GM18508 (cell line): ENCODE results near the gene TCEA3.

Experiments used
- ATAC-seq: cut with Tn5 transposase; IDR thresholded peaks from one replicate; pipeline ENCODE4 v1.9.1; 2021; ENCODE audit warnings: moderate number of reproducible peaks; ENCODE audit not compliant: insufficient read depth, unreplicated experiment

TCEA3 gene

DNA sequence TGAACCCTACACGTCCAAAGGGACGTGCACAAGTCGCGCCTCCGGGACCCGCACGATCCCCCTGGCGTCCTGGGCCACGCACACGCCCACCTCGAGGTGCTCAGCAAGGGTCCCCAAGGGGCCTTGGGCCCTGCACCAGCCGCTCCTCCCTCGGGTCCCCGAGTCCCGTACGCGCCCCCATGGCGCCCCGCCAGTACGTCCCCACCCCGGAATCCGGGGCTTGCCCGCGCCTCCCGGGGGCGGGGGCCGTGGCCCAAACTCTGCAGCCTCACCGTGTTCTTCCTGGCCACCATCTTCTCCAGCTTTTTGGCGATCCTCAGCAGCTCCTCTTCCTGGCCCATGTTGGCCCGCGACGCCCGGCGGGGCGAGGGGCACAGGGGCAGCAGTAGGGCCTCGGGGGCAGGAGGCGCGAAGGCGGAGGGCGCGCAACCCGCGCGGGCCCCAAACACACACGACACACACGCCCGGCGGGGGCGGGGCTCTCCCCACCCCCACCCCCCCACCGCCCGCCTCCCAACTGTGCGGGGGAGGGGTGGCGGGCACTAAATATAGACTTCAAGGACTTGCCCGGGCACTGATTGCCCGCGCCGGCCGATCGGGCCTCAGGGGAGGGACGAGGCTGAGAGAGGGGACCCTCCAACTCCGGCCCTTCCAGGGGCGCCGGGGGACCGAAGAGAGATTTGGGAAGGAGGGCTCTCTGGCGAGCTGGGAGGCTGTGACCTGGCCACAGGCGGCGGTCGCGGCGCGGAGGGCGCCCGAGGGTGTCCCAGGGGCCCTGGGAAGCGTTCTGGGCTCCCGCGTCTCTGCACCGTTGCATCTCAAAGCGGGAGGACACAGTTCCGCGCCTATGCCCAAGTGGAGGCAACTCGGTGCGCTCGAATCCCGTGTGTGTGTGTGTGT lies at the start of gene TCEA3:
Gene TCEA3, minus strand, starts transcription at position 456 of the 900 bp plus-strand sequence. Its CDS starts 115 bp downstream, at position 341.
- no peak for ATAC-seq

DNA sequence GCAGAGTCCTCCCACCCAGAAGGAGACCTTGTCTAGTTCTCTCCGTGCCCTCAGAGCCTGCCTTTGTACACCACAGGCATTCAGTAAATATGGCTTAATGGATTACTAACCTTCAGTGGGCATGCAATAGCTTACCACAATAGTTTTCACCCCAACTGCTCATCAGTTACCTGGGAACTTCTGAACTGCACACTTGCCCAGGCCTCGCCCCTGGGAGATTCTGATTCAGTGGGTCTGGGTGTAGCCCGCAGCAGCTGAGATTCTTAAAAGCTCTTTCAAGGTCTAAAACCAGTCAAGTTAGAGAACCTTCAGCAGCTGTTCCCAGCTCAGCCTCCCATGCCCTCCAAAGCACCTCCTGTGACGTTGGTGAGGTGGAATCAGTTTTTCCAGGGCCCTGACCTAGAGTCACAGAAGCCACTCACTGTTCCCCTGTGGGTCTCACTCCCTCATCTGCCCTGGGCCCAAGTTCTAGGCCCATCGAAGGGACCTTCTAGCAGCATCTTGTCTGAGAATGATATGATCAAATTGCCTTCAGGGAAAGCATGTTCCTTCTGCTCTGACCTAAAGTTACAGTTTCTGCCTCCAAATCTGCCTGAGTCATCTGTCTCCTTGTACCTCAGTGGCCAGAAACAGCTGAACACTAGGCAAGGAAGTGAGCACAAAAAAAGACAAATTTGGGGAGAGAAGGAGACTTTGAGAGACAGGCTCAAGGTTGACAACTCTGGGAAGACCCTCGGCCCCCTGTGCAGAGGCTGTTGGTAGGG lies 48.7 kb upstream of the TCEA3 start:
- ATAC-seq: no peak

DNA sequence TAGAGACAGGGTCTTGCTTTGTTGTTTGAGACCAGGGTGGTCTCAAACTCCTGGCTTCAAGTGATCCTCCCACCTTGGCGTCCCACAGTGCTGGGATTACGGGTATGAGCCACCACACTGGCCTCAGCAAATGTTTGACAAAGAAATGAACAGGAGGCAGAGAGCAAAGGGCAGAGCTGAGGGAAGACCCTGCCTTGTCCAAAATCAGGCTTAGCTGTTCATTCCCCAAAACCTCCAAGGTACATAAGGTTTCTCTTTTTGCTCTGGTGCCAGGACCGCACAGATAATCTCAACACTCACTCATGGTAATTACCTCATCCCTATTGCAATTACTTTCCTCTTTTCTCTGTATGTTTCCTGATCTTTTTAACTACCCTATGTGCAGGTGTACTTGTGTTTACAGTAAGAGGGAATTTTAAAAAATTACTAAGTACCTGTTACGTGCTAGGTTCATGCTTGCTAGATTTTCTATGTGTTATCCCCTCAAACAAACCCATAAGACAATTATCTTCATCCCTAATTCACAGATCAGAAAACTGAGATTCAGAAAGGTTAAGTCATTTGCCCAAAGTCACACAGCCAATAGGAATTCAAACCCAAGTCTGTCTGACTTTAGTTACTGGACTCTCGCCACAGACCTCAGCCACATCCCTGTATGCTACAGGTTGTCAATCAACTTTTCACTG lies 47.9 kb upstream of the TCEA3 start:
- no peak for ATAC-seq

DNA sequence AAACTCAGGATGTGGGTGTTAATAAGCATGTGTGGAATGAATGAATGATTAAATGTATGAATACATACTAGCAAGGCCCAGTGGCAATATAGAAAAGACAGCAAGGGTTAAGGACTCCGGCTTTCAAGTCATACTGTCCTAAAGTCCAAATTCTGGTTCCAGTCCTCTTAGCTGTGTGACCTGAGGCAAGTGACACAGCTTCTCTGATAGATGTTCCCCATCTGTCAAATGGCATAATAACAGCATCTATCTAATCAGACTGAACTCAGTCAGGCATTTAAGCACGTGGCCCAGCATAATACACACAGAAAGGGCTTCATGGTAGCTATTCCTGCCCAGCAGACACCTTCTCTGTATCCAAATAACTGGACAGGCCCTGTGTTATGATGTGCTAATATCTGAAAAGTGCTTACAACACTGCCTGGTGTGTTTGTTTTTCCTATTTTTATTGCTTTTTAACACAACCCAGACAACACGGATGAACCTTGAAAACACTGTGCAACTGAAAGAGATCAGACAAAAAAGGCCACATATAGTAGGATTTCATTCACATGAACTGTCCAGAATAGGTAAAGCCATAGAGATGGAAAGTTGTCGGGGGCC lies 47.0 kb upstream of the TCEA3 start:
- ATAC-seq: no peak

DNA sequence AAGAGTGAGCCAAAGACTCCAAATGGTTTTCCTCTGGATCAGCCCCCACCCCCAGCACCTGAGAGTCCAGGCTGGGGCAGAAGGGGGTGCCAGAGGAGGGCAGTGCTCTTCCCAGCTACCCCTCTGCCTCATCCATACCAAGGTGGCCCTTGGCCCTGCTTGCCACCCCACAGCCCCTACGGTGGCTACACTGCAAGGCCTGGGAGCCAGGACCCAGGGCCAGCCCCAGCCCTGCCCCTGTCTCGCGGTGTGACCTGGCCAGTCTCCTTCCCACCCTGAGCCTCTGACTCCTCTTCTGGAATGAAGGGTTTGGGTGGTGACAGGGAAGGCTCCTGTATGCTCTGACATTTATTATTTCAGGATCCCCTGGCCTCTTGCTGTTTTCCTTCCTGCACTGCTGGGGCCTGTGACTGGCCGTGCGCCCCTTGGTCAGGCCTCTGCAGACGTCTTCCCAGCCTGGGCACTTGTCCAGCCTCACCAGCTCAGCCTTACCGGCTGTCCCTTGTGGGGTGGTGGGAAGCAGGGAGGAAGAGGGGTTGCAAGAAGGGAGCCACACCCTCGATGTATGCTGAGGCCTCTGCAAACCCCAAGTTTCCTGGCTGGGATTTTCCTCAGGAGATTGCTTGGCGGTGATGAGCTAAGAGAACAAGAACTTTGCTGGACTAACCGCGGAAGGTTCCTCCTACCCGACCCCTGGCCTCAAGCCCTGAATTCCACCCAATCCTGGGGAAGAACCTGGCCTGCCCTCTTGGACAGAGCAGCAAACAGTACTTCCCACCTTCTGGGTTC lies 45.9 kb upstream of the TCEA3 start:
- no peak for ATAC-seq

DNA sequence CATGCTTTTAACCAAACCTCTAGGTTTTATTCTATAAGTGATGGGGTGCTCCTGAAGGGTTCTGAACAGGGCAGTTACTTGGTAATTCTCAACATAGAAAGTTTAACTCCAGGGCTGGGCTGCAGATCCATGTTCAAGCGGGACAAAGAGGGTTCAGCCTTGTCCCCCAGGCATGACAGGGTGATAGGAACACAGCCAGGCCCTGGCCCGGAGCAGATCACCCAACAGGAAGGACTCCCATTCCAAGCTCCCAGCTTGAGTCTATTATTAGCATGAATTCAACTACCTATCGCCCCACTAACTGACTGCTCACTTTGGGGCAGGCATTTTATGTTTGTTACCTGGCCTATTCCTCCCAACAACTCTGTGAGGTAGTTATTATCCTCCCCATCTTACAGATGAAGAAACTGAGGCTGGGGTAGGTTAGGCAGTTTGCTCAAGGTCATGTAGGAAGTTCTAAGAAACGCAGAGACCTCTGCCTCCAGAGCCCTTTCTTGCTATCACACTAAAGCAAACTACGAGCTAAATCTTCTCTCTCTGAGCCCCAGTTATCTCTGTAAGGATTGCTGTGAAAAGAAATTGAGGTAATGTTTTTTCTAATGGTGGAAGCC lies 44.9 kb upstream of the TCEA3 start:
- no peak for ATAC-seq

DNA sequence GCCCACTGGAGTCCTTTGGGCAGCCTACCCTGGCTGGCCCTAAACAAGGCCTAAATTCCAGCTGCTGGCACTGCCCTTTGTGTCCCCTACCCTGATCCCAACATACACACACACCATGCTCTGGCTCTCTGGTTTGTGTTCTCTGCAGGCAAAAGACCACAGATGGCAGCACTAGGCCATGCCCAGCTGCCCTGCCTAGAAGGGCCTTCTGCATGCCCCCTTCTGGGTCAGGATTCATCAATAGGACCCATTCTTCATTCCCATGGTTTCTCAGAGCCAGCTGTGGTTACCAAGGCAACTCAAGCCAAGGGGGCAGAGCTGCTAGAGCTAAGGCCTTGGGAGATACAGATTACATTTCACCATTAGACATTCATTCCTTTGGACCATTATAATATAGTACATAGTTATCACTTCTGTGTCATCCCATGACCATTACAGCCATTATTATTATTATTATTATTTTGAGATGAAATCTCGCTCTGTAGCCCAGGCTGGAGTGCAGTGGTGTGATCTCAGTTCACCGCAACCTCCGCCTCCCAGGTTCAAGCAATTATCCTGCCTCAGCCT lies 42.0 kb upstream of the TCEA3 start:
- ATAC-seq: no peak

DNA sequence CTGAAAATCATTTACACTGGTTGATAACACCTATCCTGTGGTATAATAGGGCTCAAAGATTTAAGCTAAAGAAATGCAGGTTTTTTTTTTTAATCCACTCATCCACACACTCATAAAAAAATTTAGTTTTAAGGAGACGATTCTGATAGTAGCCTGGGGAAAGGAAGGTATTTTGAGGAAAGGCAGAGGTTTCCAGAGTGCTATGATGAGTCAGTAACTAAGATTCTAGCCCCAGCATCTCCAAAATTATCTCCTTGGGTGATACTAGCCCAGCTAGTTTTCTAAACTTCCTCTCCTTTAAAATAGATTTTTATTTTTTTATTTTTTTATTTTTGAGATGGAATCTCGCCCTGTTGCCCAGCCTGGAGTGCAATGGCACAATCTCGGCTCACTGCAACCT lies 38.7 kb upstream of the TCEA3 start:
- ATAC-seq: no peak

DNA sequence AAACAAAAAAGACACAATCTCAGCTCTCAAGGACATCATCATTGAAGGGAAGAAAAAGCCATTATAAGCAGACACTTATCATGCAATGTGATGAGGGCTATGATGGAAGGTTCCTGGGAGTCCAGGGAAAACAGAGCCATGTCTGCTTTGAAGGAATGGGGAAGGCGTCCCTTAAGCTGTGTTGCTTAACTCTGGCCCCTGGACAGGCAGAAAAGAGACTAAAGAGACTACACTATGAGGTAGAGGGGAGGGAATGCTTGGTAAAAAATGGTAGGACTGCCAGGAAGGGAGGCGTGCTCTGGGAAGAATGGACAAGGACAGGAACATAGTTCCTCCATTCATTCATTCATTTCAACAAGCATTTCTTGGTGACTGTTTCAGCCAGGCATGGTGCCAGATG lies 38.2 kb upstream of the TCEA3 start:
- ATAC-seq: no peak

DNA sequence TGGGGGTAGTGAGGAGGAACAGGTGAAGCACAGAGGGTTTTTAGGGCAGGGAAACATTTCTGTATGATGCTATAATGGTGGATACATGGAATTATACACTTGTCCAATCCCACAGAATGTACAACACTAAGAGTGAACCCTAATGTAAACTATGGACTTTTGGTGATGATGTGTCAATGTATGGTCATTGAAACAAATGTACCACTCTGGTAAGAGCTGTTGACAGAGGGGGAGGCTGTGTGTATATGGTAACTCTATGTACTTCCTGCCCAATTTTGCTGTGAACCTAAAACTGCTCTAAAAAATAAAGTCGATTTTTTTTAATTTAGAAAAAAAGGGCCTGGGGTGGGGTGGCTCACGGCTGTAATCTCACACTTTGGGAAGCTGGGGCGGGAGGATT lies 36.5 kb upstream of the TCEA3 start:
- no peak for ATAC-seq

DNA sequence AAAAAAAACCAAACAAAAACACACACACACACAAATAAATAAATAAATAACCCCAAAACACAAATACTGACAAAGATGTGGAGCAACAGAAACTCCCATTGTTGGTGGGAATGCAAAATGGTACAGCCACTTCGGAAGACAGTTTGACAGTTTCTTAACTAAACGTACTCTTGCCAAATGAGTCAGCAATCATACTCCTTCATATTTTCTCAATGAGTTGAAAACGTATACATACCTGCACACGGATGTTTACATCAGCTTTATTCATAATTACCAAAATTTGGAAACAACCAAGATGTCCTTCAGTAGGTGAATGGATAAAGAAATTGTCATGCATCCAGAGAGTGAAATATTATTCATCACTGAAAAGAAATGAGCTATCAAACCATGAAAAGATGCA lies 36.0 kb upstream of the TCEA3 start:
- ATAC-seq: no peak

DNA sequence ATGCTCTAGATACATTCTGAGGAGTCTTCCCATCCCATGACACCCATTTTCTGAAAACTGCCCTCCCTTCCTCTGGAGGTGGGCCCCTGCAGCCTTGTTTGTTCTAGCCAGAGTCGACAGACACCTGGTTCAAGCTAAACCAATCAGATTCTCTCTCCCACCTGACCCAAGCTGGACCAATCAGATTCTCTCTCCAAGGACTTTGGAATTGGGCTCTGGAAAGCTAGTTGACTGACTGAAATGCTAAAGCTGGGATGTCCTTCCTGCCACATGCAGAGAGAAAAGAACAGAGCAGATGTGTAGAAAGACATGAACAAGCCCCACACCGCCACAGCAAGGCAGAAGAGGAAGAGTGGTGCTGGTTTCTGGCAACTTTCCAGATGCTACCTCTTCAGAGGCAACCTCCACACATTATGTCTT lies 34.8 kb upstream of the TCEA3 start:
- no peak for ATAC-seq

DNA sequence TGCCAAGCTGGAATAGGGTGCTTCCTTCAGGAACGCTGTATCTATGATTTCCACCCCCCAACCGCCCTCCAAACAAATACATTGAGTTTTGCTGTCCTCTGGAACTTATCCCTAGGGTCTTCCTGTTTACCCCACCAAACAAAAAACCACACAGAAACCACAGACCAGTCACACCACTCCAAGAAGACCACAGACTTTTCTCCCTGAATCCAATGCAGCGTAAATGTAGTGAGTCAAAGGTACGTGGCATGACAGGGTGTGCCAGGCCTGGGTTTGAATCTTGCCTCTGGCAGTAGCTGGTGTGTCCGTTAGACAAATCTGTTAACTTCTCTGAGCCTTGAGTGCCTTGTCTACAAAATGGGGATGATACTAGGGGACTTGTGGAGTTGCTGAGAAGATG lies 31.7 kb upstream of the TCEA3 start:
- no peak for ATAC-seq

DNA sequence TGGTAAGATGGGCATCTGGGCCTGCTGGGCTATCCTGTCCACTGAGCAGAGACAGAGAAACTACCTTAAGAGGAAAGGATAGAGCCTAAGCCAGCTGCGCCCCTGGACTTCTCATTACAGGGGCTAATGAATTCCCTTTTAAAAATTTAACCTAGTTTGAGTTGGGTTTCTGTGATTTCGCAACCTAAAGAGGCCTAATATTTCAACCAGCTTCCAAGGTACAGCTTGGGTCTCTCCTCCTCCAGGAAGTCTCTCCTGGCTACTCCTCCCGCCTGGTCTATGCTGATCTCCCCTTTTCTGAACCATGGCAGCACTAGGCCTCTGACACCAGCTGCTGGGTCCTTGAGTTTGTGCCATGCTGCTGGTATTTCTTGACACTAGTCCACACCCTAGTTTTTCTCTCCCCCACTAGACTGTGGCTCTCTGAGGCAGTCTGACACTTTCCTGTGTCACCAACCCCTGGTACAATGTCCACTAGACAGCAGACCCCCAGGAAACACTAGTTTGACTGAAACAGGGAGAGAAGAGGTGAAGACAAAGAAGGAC lies 29.0 kb upstream of the TCEA3 start:
- no peak for ATAC-seq

DNA sequence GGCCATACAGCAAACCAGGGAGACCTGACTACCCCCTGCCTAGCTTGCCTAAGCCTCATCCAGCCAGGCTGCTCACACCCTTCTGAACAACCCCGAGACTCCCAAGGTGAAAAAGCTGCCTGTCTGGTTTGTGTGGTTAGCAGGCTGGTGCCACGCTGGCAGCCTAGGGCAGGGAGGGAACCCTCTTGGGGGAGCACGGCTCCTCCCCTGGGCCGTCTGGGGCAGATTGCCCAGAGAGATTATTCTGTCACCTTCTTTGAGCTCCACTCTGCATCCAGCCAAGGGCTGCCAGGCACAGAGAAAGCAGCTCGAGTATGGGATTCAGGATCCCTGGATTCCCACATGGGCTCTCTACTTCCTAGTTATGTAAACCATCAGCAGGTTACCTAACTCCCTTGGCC lies 27.5 kb upstream of the TCEA3 start:
- ATAC-seq: no peak

DNA sequence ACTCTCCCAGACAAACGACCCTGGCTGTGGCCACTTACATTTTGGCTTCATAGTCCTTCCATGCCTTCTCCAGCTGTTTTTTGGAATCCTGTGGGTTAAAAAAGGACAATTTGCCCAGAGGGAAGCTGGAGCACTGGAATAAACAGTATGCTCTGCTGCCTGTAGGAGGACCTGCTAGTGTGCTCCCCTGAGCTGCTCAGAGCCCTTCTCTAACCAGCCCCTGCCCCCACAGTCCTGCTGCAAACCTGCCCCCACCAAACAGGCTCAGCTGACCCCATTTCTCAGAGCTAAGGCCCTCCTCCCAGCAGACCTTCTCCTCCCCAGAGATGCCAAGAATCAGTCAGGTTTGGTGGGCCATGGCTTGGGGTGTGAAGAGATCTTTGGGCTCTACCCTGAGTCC lies 26.9 kb upstream of the TCEA3 start:
- no peak for ATAC-seq

DNA sequence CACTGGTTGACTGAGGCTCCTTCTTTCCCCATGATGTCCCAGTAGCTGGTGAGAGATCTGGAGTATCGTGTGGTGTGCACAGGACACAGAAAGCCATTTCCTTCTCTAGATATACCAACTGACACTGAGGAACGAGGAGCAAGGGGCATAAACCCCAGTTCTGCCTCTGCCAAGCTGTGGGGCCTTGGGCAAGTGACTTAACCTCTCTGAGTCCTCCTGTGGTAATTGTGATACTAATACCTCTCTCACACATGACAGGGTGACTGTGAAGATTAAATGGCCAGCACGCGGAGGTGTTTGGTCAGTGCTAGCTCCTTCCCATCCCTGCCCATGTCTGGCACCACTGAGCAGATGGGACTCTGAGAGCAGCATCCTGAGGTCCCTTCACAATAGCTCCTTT lies 26.3 kb upstream of the TCEA3 start:
- ATAC-seq: no peak

DNA sequence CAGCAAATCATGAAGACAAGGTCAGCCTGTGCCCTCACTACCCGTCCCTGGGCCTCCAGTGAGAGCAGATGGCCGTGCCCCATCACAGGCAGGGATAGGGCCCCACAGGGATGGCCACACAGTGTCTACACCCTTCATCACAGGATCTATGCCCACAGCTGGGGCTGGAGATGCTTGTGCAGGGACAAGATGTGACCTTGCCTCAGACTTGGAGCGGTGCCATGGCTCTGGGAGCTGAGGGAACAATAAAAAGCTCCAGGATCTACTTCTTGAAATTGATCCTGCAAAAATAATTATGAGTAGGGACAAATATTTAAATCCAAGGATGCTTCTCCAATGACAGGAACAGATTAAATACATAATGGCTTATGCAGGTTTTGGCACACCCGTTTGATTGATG lies 25.4 kb upstream of the TCEA3 start:
- ATAC-seq: no peak

DNA sequence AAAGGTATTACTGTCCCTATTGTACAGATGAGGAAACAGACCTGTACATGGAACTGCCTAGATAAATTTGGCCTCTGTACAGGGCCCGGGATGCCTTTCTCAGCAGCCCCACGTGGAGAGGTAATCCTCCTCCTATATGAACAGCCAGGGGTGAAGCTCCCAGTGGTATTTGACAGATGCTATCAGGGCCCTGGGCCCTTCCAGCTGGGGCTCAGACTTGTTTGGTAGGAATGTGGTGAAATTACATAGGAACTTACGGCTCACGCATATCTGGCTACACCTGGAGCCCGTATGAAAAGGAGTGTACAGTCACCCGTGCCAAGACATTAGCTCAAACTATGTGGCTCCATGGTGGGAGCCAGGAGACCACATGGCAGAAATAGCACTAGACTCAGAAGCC lies 24.8 kb upstream of the TCEA3 start:
- ATAC-seq: no peak
